ENCODE data around the gene CENPF.
"Not testable (repeated sequence)": the region's sequence is repeated elsewhere in the genome, so short reads cannot be mapped to it uniquely, and the experiment has no call there.

CENPF gene

DNA sequence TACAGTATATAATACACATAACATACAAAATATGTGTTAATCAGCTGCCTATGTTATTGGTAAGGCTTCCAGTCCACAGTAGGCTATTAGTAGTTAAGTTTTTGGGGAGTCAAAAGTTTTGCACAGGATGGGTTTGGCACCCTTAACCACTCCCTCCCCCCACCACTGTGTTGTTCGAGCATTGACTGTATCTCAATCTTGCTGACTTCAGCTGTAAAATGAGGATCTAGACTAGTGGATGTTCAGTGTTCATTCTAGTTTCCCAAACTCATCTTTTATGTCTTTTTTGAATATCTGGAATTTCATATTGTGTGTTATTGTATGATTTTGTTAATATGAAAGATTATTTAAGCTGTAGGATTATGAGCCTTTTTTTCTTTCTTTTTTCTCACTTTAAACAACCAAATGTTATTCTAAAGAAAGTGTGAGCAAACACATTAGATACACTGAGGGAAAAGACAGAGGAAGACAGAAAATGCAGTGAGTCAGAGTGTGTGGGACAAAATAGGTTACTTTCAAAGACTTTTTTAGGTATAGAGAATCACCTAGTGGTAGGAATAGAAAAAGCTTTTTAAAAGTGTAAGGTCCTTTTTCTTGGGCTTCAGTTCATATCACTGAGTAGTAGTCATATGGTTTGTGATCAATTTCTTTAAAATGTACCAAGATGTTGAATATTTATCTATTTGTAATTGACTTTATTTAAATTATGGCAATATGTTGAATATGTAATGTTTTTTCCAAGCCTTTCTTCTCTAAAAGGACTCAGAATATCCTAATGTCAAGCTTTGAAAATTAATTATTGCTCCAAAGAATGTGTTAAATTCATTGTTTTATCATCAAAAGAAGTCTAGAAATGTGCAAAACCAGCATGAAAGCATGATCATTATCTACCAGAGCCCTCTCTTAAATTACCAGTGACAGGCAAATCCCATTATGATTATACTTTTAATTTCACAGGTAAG, 17.9 kb upstream of the CENPF start:
- DNase-seq (ENCODE audit: low read depth) = no peak

DNA sequence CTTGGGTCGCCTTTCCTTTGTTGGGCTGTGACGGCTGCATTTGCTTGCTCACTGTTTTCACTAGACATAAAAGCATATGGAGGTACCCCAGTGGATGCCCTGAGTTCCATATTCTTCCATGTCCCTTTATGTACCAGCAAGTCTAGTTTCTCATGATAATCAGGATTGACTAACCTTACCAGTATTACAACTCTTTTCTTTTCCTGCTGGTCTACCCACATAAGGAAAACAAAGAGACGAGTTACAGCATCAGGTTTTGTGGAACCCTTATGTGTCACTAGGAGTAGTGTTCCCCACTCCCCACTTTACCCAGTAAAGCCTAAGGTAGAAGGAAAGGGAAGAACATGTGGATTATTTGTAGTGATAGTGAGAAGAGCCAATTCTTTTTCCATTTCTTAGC, 16.4 kb upstream of the CENPF start:
- no peak for DNase-seq (ENCODE audit: low read depth)

GRCh38 chr1:214587165-214587564, 15.8 kb upstream of the CENPF start:
- no peak for DNase-seq (ENCODE audit: low read depth)

DNA sequence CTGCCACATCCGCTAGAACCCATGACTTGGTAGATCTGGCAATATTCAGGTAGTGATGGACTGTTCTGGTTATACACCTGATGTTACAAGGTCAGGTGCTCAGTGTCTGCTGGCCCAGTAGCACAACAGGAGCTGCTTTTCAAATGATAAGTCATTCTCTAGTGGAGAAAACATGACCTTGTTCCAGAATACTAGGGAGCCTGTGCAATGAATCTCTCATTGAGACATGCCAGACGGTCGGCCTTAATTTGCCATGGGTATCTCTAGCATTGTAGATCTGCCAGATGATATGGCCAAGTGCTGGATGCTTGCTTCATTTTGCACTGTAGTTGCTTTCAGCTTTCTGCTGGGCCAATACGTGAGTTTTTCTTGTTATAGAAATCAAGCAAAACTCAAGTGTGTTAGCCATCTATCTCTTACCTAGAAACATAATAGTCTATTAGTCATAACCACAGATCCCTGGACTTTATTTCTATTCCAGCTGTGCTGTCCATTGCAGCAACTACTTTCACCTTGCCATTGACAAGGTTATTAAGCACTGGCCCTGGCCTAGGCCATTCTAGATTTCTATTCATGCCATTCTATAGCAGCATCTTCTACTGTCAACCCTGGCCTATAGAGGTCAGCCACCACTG, 13.9 kb upstream of the CENPF start:
- DNase-seq (ENCODE audit: low read depth) = no peak

DNA sequence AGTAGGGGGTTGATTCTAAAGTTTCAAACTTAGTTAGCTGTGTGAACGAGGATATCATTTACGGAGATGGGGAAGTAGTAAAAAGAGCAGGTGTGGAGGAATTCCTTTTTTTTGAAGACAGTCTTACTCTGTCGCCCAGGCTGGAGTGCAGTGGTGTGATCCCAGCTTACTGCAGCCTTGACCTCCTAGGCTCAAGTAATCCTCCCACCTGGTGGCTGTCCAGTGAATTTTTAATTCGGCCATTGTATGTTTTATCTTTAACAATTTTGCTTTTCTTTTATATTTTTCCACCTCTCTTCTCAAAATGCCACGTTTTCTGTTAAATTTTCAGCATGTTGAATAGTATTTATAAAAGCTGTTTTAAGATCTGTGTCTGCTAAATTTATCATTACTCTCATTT, 12.3 kb upstream of the CENPF start:
- no peak for DNase-seq (ENCODE audit: low read depth)

DNA sequence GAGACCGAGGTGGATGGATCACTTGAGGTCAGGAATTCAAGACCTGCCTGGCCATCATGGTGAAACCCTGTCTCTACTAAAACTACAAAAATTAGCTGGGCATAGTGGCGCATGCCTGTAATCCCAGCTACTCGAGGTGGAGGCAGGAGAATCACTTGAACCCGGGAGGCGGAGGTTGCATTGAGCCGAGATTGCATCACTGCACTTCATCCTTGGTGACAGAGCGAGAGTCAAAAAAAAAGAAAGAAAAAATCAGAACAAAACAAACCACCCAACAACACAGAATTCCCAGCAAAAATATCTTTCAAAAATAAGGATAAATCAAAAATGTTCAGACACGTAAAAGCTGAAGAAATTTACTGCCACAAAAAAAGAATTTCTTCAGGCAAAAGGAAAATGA, 11.1 kb upstream of the CENPF start:
- DNase-seq (ENCODE audit: low read depth) = not testable (repeated sequence)

DNA sequence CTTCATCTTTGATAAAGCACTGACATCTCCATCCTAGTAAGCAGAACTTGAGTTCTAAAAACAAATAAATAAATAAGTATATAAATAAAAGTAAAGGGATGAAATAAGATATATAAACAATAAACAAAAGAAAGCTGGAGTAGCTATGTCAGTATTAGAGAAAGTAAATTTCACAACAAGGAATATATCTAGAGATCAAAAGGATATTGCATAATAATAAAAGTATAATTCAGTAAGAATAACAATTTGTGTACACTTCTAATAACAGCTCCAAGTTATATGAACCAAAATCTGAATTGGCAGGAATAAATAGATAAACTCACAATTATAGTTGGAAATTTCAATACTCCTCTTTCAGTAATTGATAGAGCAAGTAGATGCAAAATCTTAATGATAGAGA, 9.8 kb upstream of the CENPF start:
- DNase-seq (ENCODE audit: low read depth) = no peak

- no peak for DNase-seq (ENCODE audit: low read depth)
Observed at GRCh38 chr1:214603819-214604252, 841 bp downstream of the CENPF start.

DNA sequence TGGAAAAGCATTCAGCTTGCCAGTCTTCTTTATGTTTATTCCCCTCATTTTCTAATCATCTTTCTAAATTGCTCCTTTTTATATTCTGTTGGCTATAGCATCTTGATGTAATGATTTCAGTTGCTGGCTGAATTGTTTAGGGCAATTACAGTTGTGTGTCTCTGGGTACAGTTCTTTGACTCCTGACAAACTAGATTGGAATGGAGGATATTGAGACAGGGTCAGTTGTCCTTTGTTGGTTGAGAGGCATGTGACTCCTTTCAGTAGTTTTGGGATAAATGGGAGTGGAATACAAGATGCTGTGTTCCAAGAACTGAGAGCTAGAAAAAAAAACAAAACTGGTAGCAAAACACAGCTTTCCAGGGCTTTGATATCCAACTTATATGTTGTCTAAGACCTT, 1.5 kb downstream of the CENPF start:
- DNase-seq (ENCODE audit: low read depth) = no peak

- DNase-seq (ENCODE audit: low read depth) = not testable (repeated sequence)
Observed at GRCh38 chr1:214605484-214605883, 2.5 kb downstream of the CENPF start.

DNA sequence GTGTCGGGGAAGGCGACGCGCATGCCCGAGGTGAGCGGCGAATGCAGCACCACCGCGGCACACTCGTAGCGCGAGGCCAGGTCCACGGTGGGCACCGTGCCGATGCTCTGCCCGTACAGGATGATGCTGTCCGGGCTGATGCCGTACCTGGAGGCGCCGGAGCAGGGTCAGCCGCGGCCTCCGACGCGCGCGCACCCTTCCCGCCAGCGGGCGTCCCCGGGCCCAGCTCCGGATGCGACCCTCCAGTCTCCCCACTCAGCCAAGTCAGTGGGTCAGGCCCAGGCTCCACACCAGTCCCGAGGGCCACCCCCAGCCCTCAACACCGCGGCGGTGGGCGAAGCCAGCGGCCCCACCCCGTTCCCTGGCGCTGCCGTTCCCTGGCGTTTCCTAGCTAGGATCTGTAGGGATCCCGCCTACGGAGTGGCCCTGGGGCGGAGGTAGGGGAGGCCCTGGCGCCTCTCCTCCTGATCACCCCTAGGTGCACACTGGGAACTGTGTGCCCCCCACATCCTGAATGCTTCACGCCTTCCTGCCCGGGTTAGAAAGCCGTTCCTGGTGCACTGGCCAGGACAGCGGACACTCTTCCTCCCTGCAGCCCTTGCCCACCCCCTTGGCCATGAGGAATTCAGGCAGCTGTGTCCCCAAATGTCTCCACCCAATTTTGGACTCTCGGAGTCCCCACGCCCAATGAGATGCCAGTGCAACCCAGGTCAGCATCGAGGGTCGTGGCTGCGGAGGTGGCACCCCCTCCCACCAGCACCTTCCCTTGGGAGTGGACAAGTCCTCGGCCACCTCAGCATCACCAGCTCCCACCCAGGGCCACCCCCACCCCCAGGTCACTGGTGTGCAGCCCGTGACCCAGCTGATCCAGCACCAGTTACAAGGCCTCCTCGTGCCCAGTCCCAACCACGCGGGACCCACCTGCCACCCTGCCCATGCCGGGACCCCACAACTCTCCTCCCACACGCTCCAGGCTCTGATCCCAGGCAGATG, 3.2 kb downstream of the CENPF start:
- not testable (repeated sequence) for DNase-seq (ENCODE audit: low read depth)

GRCh38 chr1:214607492-214608215, 4.7 kb downstream of the CENPF start:
- not testable (repeated sequence) for DNase-seq (ENCODE audit: low read depth)

GRCh38 chr1:214608216-214608783, 5.3 kb downstream of the CENPF start:
- not testable (repeated sequence) for DNase-seq (ENCODE audit: low read depth)

DNA sequence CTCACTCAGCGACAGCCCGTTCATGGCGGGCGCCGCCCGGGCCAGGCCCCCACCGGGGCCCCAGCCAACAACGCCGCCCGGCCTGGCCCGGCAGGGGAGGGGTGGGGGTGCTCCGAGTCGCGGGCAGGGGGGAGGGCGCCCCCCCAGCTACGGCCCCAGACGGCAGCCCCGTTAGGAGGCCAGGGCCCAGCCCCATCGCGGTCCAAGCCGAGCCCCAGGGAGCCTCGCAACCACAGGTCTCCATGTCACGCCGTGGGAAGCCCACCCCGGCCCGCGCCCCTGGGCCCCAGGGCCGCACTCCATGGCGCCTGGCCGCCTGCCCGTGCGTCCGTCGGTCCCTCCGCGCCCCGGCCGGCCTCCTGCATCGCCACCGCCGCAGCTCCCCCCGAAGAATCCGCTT, 5.8 kb downstream of the CENPF start:
- not testable (repeated sequence) for DNase-seq (ENCODE audit: low read depth)

DNA sequence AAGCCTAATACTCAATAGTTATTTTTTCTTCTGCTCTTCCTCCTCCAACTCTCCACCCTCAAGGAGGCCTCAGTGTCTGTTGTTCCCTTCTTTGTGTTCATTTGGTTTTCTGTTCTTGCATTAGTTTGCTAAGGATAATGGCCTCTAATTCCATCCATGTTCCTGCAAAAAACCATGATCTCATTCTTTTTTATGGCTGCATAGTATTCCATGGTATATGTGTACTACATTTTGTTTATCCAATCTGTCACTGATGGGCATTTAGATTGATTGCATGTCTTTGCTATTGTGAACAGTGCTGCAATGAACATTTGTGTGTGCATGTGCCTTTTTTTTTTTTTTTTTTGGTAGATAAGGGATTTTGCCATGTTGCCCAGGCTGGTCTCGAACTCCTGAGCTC, 6.7 kb downstream of the CENPF start:
- no peak for DNase-seq (ENCODE audit: low read depth)

DNA sequence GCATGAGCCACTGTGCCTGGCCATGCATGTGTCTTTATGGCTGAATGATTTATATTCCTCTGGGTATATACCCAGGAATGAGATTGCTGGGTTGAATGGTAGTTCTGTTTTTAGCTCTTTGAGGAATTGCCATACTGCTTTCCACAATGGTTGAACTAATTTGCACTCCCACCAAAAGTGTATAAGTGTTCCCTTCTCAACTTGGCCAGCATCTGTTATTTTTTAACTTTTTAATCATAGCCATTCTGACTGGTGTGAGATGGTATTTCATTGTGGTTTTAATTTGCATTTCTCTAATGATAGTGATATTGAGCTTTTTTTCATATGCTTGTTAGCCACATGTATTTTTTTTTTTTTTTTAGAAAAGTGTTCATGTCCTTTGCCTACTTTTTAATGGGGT, 7.1 kb downstream of the CENPF start:
- DNase-seq (ENCODE audit: low read depth) = not testable (repeated sequence)

DNA sequence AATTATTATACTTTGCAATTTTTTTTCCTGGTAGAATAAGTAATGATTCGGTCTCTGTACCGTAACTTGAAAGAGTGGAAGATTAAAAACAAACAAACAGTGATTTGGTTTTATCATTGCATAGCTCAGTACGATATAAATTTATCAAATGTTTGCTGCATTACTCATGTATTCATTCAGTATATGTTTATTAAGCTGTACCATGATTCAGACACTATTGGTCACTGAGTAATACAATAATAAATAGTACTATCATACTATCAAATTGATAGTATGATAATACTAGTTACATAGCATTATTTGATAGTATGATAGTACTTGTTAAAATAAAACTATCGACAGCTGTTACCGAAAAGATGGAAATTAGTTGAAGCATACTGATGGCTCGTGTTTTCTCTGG, 12.1 kb downstream of the CENPF start:
- no peak for DNase-seq (ENCODE audit: low read depth)

DNA sequence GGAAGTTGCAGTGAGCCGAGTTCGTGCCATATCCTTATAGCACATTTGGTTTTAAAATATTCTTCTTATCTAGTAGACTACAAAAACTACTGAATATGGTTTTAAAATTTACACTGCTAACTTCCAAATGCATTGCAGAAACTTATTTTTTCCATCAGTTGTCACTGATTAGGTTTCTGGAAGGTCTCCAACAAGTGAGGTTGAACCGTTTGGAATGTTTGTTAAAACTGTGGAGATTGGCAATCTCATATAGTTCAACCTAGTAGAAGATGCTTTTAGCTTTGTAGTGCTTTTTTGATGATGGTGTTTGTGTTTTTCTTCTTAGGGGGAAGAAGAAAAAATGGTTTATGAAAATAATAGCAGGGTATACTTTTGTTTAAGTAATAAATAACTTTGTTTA, 12.9 kb downstream of the CENPF start:
- DNase-seq (ENCODE audit: low read depth) = no peak

DNA sequence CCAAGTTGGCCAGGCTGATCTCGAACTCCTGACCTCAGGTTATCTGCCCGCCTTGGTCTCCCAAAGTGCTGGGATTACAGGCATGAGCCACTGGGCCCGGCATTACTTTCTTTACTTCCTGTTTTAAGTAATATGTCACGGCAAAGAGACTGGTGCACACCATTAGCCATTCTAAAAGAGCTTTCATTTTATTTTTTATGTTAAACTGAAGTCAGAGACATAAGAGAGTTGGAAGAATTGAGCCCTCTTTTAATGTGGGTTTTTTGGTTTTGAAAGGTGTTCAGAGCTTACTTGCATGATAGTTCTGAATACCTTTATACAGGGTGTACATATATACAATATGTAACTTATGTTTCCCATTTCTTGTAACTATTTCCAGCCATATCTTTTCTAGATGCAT, 14.3 kb downstream of the CENPF start:
- no peak for DNase-seq (ENCODE audit: low read depth)

GRCh38 chr1:214617843-214618242, 14.8 kb downstream of the CENPF start:
- no peak for DNase-seq (ENCODE audit: low read depth)

DNA sequence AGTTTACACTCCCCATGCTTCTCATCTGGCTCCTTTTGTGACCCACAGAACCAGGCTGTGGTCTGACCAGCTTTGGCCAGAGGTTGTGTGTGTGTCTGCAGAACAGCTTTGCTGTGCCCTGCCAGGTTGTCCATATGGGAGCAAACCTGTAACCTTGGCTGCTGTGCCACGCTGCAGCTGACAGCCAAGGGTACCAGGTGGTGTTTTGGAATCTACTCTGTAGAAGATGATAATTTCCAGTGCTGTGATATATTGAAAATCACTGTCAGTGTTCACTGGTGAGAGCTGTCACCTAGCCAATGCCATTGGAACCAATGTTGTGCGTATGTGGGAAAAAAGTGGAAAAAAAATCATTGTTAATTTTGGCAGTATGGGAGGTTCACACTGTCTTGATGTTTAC, 18.2 kb downstream of the CENPF start:
- DNase-seq (ENCODE audit: low read depth) = no peak

Data from activated T-cell treated with anti-CD3 and anti-CD28 coated beads for 24 hours (primary cell).